Measurements from ENCODE around the gene KLF6.
A peak's percentile ranks its signal among the peaks of the same experiment; 100 is the strongest.

DNA sequence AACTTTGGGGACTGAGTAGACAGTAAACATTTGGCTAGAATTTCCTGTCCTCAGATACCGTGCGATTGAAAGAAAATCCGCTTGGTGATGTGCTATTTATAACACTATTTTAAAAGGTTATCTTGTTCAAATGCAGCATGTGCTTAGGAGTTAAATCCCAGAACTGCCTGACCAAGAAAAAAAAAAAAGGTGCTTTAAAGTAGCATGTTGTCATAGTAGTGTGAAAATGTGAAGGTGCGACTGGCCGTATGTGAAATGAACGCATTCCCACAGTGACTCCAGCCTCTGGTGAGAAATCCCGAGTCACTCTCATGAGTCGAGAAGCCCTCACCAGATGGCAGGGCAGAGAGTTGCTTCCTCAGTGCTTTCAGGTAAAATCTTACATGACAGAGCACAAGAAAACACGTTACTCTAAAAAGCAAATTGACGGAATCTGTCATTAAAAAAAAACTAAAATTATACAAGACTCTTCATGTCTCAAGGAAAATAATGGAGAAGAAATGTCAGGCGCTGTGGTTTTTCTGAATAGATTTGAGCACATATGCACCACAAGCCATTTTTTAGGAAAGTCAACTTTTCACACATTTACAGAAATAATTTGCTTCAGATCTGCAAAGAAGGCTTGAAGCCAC is 18.4 kb upstream of the KLF6 start:
- TF ChIP-seq POLR2AphosphoS5 (IDR thresholded peaks at IDR 0.05) (peak in 1 of 3 donors; percentile 23), POLR2A (IDR thresholded peaks at IDR 0.05) (no peak)
- TF ChIP-seq, protein P1, sequence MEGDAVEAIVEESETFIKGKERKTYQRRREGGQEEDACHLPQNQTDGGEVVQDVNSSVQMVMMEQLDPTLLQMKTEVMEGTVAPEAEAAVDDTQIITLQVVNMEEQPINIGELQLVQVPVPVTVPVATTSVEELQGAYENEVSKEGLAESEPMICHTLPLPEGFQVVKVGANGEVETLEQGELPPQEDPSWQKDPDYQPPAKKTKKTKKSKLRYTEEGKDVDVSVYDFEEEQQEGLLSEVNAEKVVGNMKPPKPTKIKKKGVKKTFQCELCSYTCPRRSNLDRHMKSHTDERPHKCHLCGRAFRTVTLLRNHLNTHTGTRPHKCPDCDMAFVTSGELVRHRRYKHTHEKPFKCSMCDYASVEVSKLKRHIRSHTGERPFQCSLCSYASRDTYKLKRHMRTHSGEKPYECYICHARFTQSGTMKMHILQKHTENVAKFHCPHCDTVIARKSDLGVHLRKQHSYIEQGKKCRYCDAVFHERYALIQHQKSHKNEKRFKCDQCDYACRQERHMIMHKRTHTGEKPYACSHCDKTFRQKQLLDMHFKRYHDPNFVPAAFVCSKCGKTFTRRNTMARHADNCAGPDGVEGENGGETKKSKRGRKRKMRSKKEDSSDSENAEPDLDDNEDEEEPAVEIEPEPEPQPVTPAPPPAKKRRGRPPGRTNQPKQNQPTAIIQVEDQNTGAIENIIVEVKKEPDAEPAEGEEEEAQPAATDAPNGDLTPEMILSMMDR (IDR thresholded peaks at IDR 0.05): no peak
